GM12878 (cell line): ENCODE measurements around the gene INSIG1. TPM values are rescaled to one million over a fixed set of nuclear protein-coding genes. Genes with fewer than 3 reads are reported as not detected.

Experiments
- ATAC-seq: fragments of 200-7000 bp; cut with Tn5 transposase; 3 replicates; pipeline ENCODE4 v1.9.1; 2020; ENCODE audit warnings: mild to moderate bottlenecking, moderate library complexity
- BruUV-seq: library from RNA; stranded (reverse); fragments of 400-500 nt; replicated peaks from 2 replicates; lab custom pipeline; 2021; lab: Mats Ljungman, UMichigan
- CTCF ChIA-PET: fragments of 300-600 bp; sonication (Branson Sonifier 250); formaldehyde crosslinking; extraction: SDS; loops from one replicate; lab custom pipeline; 2021; ENCODE audit warnings: inconsistent platforms; lab: Yijun Ruan, JAX
- POLR2A ChIA-PET: fragments of 350-600 bp; formaldehyde crosslinking; extraction: SDS; loops from one replicate; lab custom pipeline; 2021; ENCODE audit warnings: inconsistent platforms; lab: Charles Lee
- RAD21 ChIA-PET: fragments of 300-600 bp; sonication (Branson Sonifier 250); formaldehyde crosslinking; loops from one replicate; lab custom pipeline; 2023; ENCODE audit warnings: antibody characterized with exemption; ENCODE audit not compliant: unreplicated experiment; lab: Charles Lee
- SMC1A ChIA-PET: fragments of 300-600 bp; sonication (Branson Sonifier 250); formaldehyde crosslinking; loops from one replicate; lab custom pipeline; 2023; ENCODE audit not compliant: unreplicated experiment, uncharacterized antibody; lab: Charles Lee
- DNase-seq: peaks from one replicate; pipeline ENCODE4 v3.0.0-alpha.2; 2011; ENCODE audit warnings: low read depth, low spot score
- FAIRE-seq: peaks from 3 replicates; lab custom pipeline; 2011; peaks lifted over from hg19 to GRCh38; lab: Jason Lieb, UNC
- H2AFZ ChIP-seq: 2 replicates; pipeline ENCODE4 v1.6.0; 2011; ENCODE audit warnings: low read depth, low read length, control low read depth; ENCODE audit not compliant: control insufficient read depth
- H3K27ac ChIP-seq: 2 replicates; pipeline ENCODE4 v1.5.1; 2011; ENCODE audit warnings: control low read depth; ENCODE audit not compliant: control insufficient read depth, insufficient read depth
- H3K27me3 ChIP-seq, 2 experiments: replicated peaks in 1 of 2; 2 replicates each; pipeline versions ENCODE4 v1.6.0 to v1.6.1; 2011; ENCODE audit warnings: low read length in 1 of 2; ENCODE audit not compliant: control insufficient read depth in 2 of 2, insufficient read depth in 2 of 2
- H3K36me3 ChIP-seq, 2 experiments: 2 replicates each; pipeline ENCODE4 v1.5.1; 2011; ENCODE audit warnings: low read length in 1 of 2; ENCODE audit not compliant: control insufficient read depth in 2 of 2, insufficient read depth in 2 of 2
- H3K4me1 ChIP-seq: 2 replicates; pipeline ENCODE4 v1.6.1; 2011; ENCODE audit warnings: mild to moderate bottlenecking, low read length, moderate library complexity, mixed read lengths; ENCODE audit not compliant: control insufficient read depth, insufficient read depth
- H3K4me2 ChIP-seq: 2 replicates; pipeline ENCODE4 v1.6.0; 2011; ENCODE audit warnings: control low read depth; ENCODE audit not compliant: control insufficient read depth, insufficient read depth
- H3K4me3 ChIP-seq: fragments of 200-600 bp; sonication (generic); 2 replicates; pipeline ENCODE4 v1.5.1; 2016
- H3K79me2 ChIP-seq: 2 replicates; pipeline ENCODE4 v1.6.0; 2011; ENCODE audit warnings: low read length; ENCODE audit not compliant: control insufficient read depth, insufficient read depth
- H3K9ac ChIP-seq: 2 replicates; pipeline ENCODE4 v1.8.0; 2011; ENCODE audit warnings: low read length, control low read depth, mixed read lengths; ENCODE audit not compliant: control insufficient read depth, insufficient read depth
- H3K9me3 ChIP-seq: replicated peaks from 3 replicates; pipeline ENCODE4 v1.5.1; 2011; ENCODE audit warnings: mild to moderate bottlenecking, low read length; ENCODE audit not compliant: control insufficient read depth, insufficient read depth
- H4K20me1 ChIP-seq: 2 replicates; pipeline ENCODE4 v1.6.0; 2011; ENCODE audit not compliant: control insufficient read depth, insufficient read depth
- ATF2 ChIP-seq: IDR thresholded peaks from 2 replicates; pipeline ENCODE4 v1.6.1; 2012; ENCODE audit warnings: low read length, inconsistent platforms
- CHD2 ChIP-seq: IDR thresholded peaks from 2 replicates; pipeline ENCODE4 v1.6.1; 2011; ENCODE audit warnings: low read depth, low read length, improper control_type of control experiment, borderline replicate concordance
- HDGF ChIP-seq: fragments of 450-650 bp; IDR thresholded peaks from 2 replicates; pipeline ENCODE4 v1.6.1; 2016; ENCODE audit warnings: antibody characterized with exemption
- HSF1 ChIP-seq: fragments of 150-350 bp; IDR thresholded peaks from 2 replicates; pipeline ENCODE4 v1.6.1; 2014; ENCODE audit warnings: mild to moderate bottlenecking, low read depth, low read length
- JUNB ChIP-seq: IDR thresholded peaks from 2 replicates; pipeline ENCODE4 v1.6.1; 2016; ENCODE audit warnings: antibody characterized with exemption, mild to moderate bottlenecking
- NR2C1 ChIP-seq: fragments of 450-650 bp; IDR thresholded peaks from 2 replicates; pipeline ENCODE4 v1.6.1; 2017; ENCODE audit warnings: antibody characterized with exemption, mild to moderate bottlenecking, moderate library complexity
- PAX5 ChIP-seq: IDR thresholded peaks from 2 replicates; pipeline ENCODE4 v1.6.1; 2011; ENCODE audit warnings: low read depth, low read length, borderline replicate concordance
- SKIL ChIP-seq: fragments of 450-650 bp; IDR thresholded peaks from 2 replicates; pipeline ENCODE4 v1.6.1; 2017; ENCODE audit warnings: mild to moderate bottlenecking, low read depth, inconsistent platforms; ENCODE audit not compliant: poor library complexity, severe bottlenecking
- ZNF274 ChIP-seq: IDR thresholded peaks from one replicate; pipeline ENCODE4 v1.8.0; 2011; ENCODE audit not compliant: insufficient read length, insufficient read depth
- ZNF622 ChIP-seq: fragments of 450-650 bp; IDR thresholded peaks from 2 replicates; pipeline ENCODE4 v1.6.1; 2017; ENCODE audit warnings: mild to moderate bottlenecking, inconsistent platforms
- WGBS: methylation state at CpG from one replicate; pipeline ENCODE4 v1.1.6; 2016; ENCODE audit warnings: low lambda C conversion rate; ENCODE audit not compliant: insufficient replicate concordance, insufficient coverage; ENCODE audit errors: missing lambda C conversion rate; 5-methylcytosine and 5-hydroxymethylcytosine counted together
- in situ Hi-C: fragments of 300-500 bp; cut with MboI; formaldehyde crosslinking; loops from 9 replicates; pipeline ENCODE4 v1.14.3; 2018; ENCODE audit warnings: mixed read lengths
- intact Hi-C: fragments of 100-400 bp; cut with micrococcal nuclease; formaldehyde crosslinking; loops from one replicate; pipeline ENCODE4 v1.14.2; 2022; ENCODE audit not compliant: unreplicated experiment
- polyA plus RNA-seq, 11 experiments: library from polyadenylated mRNA; depleted of rRNA in 4 of 11; unstranded in 6 of 11; stranded (reverse) in 5 of 11; fragments of >200 nt; fragmentation: Nextera tagmentation in 4 of 11; fragmentation: Illumina TruSeq in 1 of 11; extraction: Ambion mirVana in 4 of 11; extraction: Trizol in 1 of 11; gene quantifications; 1 replicate in 1 of 11; 2 replicates in 10 of 11; pipeline versions ENCODE4 v1.2.1 to v1.2.3, GENCODE V29; 2011 to 2016; ENCODE audit warnings: inconsistent platforms in 2 of 11, missing spikeins in 2 of 11, low read depth in 1 of 11
- total RNA-seq, 4 experiments: library from RNA; depleted of rRNA in 3 of 4; stranded (reverse); fragments of >200 nt in 3 of 4; fragmentation: Illumina TruSeq in 1 of 4; extraction: Trizol in 1 of 4; gene quantifications; 2 replicates each; pipeline versions ENCODE4 v1.2.1 to v1.2.3, GENCODE V29; 2013 to 2021

The INSIG1 gene
- total and polyA plus RNA-seq, 10 of the 15 experiments (the other 5 are each of a cell fraction or from before 2014, with no cell fraction given) = 29.6 to 168 (median 91.1) TPM

- RAD21 ChIA-PET = no interaction called here
Observed at GRCh38 chr7:155267436-155267835, 30.2 kb upstream of the INSIG1 start.

More at GRCh38 chr7:155267436-155267835, 30.2 kb upstream of the INSIG1 start:
- TF ChIP-seq ZNF274 (no peak), CHD2 (no peak), NR2C1 (no peak), ZNF622 (no peak), ATF2 (no peak), PAX5 (no peak), JUNB (no peak), SKIL (no peak), HSF1 (no peak), HDGF (no peak)
- peaks cover 0 to 2% of the 10 kb centered on the region in 2 experiments; a peak in 2 of 4 replicates for H3K27me3 ChIP-seq
- in situ Hi-C loops = no loop called here
- no TSS peak for BruUV-seq
- no peak overlapping the region for H2AFZ ChIP-seq
- H3K27ac ChIP-seq = no peak overlapping the region
- H3K36me3 ChIP-seq = no peaks in the 10 kb centered on the region
- H3K4me2 ChIP-seq = no peak overlapping the region
- no peaks in the 10 kb centered on the region for H3K4me1 ChIP-seq
- intact Hi-C loops = no loop called here
- no peaks in the 10 kb centered on the region for H3K79me2 ChIP-seq
- no peak for ATAC-seq
- H3K4me3 ChIP-seq = no peak overlapping the region
- CTCF ChIA-PET = no interaction called here
- no peak for DNase-seq
- no peaks in the 10 kb centered on the region for H3K9me3 ChIP-seq
- POLR2A ChIA-PET = no interaction called here
- SMC1A ChIA-PET = no interaction called here
- no peak for FAIRE-seq
- 64% methylated on average over 22 of the region's 23 CpGs for WGBS
- H3K9ac ChIP-seq = no peak overlapping the region
- H4K20me1 ChIP-seq = no peaks in the 10 kb centered on the region
